Occipital lobe (tissue), 3 donors: Measurements from ENCODE around the gene DEGS1. TPM values are rescaled to one million over a fixed set of nuclear protein-coding genes. Genes with fewer than 3 reads are reported as not detected.

Source experiments
- DNase-seq: peaks from one replicate; lab custom pipeline; 2025; lab: John Stamatoyannopoulos, UW
- small RNA-seq: library from RNA; depleted of rRNA; stranded (forward); fragments of <200 nt; gene quantifications from one replicate; pipeline ENCODE3, GENCODE V24; 2014
- total RNA-seq: library from RNA; depleted of rRNA; stranded (reverse); fragments of >200 nt; gene quantifications from one replicate; pipeline ENCODE4 v1.2.3, GENCODE V29; 2014

The DEGS1 gene
- total RNA-seq, 1 donor from 2014 or later = 67.5 TPM

DNA sequence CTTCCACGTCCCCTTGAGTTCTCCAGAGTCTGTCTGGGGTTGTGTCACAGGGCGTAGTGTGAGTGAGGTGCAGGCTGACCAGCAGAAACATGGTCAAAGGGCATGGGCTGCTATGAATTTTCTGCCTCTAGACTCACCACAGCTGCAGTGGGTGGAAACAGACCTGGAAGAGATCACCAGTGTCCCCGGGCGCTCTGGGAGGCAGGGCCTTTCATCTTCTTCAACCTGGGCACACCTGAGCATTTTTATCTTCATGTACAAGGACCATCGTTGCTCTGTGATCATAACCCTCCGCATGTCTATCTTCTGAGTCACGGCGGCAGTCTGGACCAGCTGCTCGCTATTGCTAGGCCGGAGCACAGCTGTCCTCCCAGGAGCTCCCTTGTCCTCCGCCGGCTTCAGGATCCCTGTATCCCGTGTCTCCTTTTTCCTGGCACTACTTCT lies 29.6 kb downstream of the DEGS1 start:
- DNase-seq = no peak

DNA sequence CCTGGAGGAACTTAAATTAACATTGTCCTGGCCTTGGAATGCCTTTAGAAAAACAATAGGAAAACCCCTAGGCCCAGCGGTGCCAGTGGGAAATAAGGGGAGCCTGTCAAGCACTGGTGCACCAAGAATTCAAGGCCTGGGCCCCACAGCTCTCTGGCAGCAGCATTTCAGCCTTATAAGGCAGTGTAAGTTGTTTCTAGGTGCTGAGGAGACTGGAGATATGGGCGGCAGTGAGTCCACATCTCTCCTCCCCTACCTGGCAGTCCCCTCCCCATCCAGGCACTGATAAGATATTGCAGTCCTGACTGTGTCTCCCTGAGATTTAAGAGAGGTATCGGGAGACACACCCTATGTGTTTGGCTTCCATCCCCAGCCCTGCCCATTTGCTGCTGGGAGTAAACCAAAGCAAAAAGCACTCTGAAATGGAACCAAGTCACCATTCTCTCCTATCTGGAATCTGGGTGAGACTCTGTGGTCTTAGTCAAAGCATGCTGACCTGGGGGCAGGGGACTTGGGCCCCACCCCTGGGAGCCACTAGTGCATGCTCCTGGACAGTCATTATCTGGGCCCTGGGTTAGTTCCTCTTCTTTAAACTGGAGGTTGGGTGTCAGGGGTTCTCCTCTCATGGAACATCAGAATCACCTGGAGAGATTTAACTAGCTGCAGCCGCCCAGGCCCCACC lies 30.5 kb downstream of the DEGS1 start:
- DNase-seq = no peak

DNA sequence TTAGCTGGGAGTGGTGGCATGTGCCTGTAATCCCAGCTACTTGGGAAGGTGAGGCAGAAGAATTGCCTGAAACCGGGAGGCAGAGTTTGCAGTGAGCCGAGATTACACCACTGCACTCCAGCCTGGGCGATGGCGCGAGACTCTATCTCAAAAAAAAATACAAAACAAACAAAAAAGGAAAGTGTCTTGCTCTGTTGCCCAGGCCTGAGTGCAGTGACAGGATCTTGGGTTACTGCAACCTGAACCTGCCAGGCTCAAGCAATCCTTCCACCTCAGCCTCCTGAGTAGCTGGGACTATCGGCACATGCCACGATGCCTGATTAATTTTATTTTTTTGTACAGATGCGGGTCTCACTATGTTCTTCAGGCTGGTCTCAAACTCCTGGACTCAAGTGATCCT lies 33.3 kb downstream of the DEGS1 start:
- no peak for DNase-seq

DNA sequence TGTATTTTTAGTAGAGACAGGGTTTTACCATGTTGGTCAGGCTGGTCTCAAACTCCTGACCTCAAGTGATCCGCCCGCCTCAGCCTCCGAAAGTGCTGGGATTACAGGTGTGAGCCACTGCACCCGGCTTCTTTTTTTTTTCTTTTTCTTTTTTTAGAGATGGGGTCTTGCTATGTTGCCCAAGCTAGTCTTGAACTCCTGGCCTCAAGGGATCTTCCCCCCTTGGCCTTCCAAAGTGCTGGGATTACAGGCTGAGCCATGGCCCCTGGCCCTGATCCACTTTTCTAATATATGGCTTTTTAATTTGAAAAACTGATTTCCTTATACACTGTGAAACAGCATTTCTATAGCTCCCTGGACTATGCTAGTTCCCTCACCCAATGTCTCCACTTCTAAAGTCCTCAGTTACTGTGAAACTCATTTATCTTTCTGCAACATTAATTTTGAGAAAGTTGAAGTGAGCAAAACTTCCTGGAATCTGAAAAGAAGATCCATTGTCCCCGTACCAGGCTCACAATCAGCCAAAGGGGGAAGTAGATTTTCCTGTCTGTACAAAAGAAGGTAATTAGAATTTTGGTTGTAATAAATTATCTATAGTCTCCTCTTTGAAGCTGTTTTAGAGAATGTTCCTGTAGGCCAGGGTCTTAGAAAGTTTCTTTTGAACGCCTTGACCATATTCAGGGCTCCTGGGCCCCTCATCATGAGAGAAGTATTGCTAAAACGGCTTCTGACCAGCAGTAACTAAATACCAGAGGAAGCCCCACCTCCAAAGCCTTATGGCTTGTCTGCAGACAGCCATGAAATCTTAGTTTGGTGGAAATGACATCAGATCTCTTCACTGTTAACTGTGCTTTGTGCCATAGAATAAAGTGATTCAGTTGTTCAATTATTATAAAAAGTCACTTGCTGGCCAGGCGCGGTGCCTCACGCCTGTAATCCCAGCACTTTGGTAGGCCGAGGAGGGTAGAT lies 34.9 kb downstream of the DEGS1 start:
- DNase-seq = no peak

DNA sequence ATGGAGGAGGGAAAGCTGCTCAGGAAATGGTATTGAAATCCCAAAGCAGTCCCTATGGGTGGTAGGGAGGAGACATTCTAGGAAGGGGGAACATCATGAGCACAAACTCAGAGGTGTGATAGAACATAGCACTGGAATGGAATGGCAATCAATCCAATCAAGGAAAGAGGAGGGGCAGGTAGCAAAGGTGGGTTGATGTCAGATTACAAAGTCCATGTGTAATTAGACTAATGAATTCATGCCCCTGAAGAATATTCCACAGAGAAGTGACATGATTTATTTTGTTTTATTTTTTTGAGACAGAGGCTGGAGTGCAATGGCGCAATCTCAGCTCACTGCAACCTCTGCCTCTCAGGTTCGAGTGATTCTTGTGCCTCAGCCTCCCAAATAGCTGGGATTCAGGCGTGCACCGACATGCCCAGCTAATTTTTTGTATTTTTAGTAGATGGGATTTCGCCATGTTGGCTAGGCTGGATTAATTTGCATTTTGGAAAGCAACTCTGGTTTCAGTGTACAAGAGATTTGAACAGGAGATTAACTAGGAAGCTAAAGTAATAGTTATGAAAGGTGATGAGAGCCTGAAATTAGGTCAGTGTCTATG lies 36.1 kb downstream of the DEGS1 start:
- no peak for DNase-seq

DNA sequence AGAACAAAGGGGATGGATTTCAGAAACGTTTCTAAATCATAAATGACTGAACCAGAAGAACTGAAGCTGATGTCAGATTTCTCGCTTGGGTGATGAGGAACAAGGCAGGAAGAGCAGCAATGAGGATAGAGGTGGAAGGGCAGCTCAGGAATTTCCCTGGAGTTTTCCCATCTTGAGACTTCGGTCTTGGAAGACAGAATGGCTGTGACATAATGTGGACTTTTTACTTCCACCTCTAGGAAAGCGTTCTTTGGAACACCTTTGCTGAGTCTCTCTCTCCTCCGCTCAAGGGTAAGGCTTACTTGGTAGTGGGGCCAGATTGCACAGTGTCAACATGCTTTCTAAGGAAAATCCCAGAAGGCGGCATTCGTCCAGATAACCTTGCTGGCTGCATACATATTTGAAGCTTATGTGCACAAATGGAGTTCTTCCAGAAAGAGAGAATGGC lies 36.6 kb downstream of the DEGS1 start:
- DNase-seq = no peak

DNA sequence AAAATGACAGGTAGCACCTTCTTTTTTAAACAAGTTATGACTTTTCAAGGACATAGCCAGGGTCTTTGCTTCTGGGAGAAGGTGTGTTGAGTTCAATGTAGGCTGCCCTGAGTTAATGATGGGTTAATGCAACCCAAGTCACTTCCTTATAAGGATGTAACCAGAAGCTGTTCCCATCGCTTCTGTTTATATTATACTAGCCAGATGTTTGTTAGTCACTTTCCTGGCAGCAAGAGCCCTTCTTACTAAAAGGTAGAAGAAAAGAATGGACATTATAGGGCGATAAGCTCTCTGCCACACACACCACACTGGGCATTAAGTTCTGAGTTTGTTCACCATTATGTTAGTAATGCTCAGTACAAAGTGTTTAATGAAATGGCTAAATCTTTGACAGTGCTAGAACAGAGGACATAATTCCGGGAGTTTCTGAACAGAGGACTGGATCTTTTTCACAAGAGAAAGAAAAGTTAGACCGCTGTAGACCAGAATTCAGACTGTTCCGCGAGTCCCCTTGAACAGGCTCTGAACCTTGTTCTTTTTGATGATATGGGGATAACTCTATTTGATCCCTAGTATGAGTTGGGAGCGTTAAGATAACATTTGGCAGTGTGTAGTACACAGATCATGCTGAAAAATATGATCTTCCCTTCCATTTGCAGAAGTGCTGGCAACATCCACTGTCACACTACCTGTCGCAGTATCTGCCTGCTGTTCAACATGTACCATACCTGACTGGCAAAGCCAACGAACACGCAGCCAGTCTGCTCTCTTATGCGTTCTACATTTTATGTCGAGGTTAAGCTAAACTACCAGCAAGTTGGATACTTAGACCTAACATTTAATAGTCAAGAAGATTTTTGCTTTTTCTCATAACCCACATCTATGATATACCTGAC lies 41.0 kb downstream of the DEGS1 start:
- DNase-seq = no peak

DNA sequence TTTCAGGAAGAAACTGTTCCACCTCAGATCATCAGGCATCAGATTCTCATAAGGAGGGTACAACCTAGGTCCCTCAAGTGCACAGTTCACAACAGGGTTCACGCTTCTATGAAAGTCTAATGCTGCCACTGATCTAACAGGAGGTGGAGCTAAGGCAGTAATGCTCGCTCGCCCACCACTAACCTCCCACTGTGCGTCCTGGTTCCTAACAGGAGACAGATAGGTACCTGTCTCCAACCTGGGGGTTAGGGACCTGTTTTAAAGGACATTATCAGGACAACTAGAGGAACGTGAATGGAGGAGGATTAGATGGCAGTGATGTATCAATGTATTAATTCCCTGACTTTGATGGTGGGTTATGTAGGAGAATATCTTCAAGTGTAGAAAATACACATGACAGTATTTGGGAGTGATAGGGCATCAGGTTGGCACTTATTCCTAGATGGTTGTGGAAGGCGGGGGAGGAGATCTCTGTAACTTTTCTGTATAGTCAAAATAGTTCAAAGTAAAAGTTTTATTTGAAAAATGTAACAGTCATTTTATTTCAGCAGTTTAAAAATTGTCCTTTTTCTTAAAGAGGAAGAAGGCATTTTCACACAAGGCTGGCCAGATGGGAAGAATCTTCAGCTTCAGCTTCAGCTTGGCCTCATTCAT lies 43.9 kb downstream of the DEGS1 start:
- DNase-seq = no peak

DNA sequence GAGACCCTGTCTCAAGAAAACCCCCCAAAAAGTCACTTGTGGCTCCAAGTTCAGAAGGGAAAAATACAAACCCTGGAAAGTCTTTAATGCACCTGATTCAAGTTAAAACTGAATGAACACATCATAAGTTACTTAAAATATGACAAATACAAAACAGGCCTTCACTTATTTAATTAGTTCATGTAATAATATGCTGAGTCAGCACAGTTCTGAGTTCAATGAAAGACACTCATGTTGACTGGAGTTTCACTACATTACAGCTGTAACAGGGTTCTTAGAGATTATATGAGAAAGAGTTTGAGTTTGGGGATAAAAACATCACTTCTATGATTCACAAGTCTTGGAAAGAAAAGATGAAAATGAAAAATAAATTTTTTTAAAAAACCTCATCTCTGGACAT lies 51.0 kb downstream of the DEGS1 start:
- DNase-seq = no peak

DNA sequence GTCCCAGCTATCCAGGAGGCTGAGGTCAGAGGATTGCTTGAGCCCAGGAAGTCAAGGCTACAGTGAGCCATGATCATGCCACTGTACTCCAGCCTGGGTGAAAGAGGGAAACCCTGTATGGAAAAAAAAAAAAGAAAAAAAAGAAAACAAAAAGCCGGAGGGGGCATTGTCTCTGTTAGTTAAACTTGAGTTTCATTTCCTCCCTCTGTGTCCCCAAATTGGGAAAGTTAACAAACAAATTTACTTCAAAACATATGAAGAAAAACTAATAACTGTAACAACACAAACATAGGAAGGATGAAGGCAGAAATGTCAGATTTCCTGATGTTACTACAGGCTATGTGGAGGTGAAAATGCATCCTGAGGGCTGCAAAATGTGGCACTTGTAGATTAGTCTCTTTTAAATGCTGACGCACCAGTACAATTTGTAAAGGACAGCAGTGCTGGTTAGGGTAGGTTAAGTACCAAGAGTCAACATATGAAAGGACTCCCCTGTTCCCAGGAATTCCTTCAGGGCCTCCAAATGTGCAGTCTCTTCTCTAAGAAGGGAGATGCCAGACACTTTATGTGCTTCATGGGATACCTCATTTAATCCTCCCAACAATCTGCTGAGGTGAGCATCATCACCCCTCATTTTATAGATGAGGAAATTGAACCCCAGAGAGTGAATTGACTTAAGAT lies 52.9 kb downstream of the DEGS1 start:
- no peak for DNase-seq

DNA sequence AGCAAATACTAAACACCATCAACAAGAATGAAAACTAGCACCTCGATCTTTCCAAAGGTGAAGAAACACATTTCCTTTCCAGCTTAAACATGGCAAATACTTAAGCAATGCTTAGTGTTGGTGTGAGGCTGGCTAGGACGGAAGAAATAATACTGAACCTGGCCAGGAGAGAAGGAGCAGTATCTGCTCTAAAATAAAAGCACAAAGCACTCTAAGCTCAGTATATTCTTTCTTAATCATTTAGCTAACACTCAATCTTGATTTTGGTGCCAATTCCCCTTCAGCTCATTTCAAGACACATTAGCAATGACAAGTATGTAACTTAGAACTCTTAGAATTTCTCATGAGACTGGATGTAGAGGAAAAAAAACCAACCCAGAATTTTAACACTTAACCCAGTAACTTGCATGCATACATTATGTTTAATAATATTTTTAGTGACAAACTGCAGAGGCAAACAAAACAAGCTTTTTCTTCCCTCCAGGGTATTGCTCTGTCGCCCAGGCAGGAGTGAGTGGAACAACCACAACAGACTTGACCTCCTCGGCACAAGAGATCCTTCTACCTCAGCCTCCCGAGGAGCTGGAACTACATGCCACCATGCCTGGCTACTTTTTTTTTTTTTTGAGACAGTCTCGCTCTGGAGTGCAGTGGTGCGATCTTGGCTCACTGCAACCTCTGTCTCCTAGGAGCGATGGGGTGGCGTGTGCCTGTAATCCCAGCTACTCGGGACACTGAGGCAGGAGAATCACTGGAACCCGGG lies 54.3 kb downstream of the DEGS1 start:
- DNase-seq = no peak

DNA sequence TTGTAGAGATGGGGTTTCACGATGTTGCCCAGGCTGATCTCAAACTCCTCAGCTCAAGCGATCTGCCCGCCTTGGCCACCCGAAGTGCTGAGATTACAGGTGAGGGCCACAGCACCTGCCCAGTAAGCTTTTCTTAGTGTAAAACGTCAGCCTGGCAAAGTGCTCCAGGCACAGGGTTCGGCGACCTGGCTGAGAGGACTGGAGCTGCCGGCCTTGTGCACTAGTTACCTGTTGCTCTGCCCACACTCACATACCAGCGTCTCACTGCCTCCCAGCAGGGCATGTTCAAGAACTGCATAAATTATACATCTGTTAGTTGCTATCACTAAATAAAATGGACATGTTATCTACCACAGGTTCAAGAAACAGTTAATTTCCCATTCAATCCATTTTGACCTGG lies 55.2 kb downstream of the DEGS1 start:
- no peak for DNase-seq

DNA sequence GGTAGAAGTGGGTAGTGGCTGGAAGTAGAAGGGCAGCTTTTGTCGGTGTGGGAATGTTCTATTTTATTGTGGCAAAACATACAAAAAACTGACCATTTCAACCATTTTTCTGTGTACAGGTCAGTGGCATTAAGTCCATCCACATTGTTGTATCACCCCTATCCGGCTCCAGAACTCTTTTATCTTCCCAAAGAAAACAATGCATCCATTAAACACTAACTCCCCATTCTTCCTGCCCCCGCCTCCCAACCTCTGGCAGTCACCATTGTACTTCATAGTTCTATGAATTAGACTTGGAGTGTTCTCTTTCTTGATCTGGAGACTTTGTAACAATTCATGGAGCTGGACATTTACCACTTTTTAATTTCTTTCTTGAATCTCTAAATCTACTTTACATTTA lies 55.7 kb downstream of the DEGS1 start:
- DNase-seq = no peak

Small RNA genes lying within 50 kb of the gene (small RNA-seq; reads per million reads assigned to genes)
- gene AC092809.3 (not detected), gene RF00139 (not detected)

Other genes starting within 250 kb of the DEGS1 start
- 56.9 TPM for gene FBXO28, start 69.1 kb upstream of the DEGS1 start, total RNA-seq
- gene NVL, start 146.9 kb downstream of the DEGS1 start, total RNA-seq = 36.0 TPM
- 34.2 TPM for gene CNIH4, start 173.6 kb downstream of the DEGS1 start, total RNA-seq